ENCODE measurements around the gene ADRA1B. TPM values are rescaled to one million over a fixed set of nuclear protein-coding genes. Genes with fewer than 3 reads are reported as not detected.
"Not testable (repeated sequence)": the region's sequence is repeated elsewhere in the genome, so short reads cannot be mapped to it uniquely, and the experiment has no call there.

ADRA1B gene
- total RNA-seq, 1 donor from 2014 or later: 2.5 TPM

GRCh38 chr5:159961176-159962160, 45.2 kb downstream of the ADRA1B start:
- intact Hi-C loops (cut with micrococcal nuclease): no loop called here

GRCh38 chr5:159962214-159962613, 45.9 kb downstream of the ADRA1B start:
- peaks cover 12% of the 10 kb centered on the region for H3K27me3 ChIP-seq (ENCODE audit: low read depth)
- intact Hi-C loops (cut with micrococcal nuclease): no loop called here
- H3K4me3 ChIP-seq: no peak overlapping the region

More at GRCh38 chr5:159961176-159962160, 45.2 kb downstream of the ADRA1B start:
- peaks cover 10% of the 10 kb centered on the region for H3K27me3 ChIP-seq (ENCODE audit: low read depth)
- H3K9me3 ChIP-seq (replicated peaks): no peaks in the 10 kb centered on the region
- H3K4me1 ChIP-seq: no peaks in the 10 kb centered on the region
- H3K27ac ChIP-seq (replicated peaks): no peak overlapping the region
- H3K36me3 ChIP-seq: no peaks in the 10 kb centered on the region
- DNase-seq: no peak
- no peak overlapping the region for H3K4me3 ChIP-seq
- TF ChIP-seq CTCF (IDR thresholded peaks at IDR 0.05; ENCODE audit: borderline replicate concordance): no peak

GRCh38 chr5:159963935-159964334, 47.7 kb downstream of the ADRA1B start:
- Histone ChIP-seq H3K4me1 (no peaks in the 10 kb centered on the region), H3K9me3 (replicated peaks) (no peaks in the 10 kb centered on the region), H3K27ac (replicated peaks) (no peak overlapping the region), H3K27me3 (ENCODE audit: low read depth) (peaks cover 28% of the 10 kb centered on the region), H3K36me3 (no peaks in the 10 kb centered on the region), H3K4me3 (no peak overlapping the region)
- DNase-seq: no peak
- TF ChIP-seq CTCF (IDR thresholded peaks at IDR 0.05; ENCODE audit: borderline replicate concordance): no peak
- intact Hi-C loops (cut with micrococcal nuclease): no loop called here

More at GRCh38 chr5:159962214-159962613, 45.9 kb downstream of the ADRA1B start:
- TF ChIP-seq CTCF (IDR thresholded peaks at IDR 0.05; ENCODE audit: borderline replicate concordance): no peak
- no peak for DNase-seq
- Histone ChIP-seq H3K36me3 (no peaks in the 10 kb centered on the region), H3K9me3 (replicated peaks) (no peaks in the 10 kb centered on the region), H3K27ac (replicated peaks) (no peak overlapping the region), H3K4me1 (no peaks in the 10 kb centered on the region)

GRCh38 chr5:159965031-159965837, 49.0 kb downstream of the ADRA1B start:
- Histone ChIP-seq H3K27me3 (ENCODE audit: low read depth) (peaks cover 41% of the 10 kb centered on the region), H3K4me3 (no peak overlapping the region), H3K4me1 (no peaks in the 10 kb centered on the region), H3K27ac (replicated peaks) (no peak overlapping the region), H3K36me3 (no peaks in the 10 kb centered on the region), H3K9me3 (replicated peaks) (no peaks in the 10 kb centered on the region)
- peak; percentile 50 for DNase-seq
- intact Hi-C loops (cut with micrococcal nuclease): no loop called here
- TF ChIP-seq CTCF (IDR thresholded peaks at IDR 0.05; ENCODE audit: borderline replicate concordance): peak; percentile 73

GRCh38 chr5:159965838-159966128, 49.5 kb downstream of the ADRA1B start:
- intact Hi-C loops (cut with micrococcal nuclease); H3K4me1 ChIP-seq; H3K4me3 ChIP-seq; H3K27ac ChIP-seq (replicated peaks); H3K36me3 ChIP-seq; DNase-seq; H3K9me3 ChIP-seq (replicated peaks): not testable (repeated sequence)
- peaks cover 46% of the 10 kb centered on the region for H3K27me3 ChIP-seq (ENCODE audit: low read depth)
